ENCODE measurements around the gene DDX1.

The DDX1 gene

GRCh38 chr2:15642011-15642814, 50.5 kb downstream of the DDX1 start:
- Histone ChIP-seq H3K4me3 (no peak overlapping the region), H3K27ac (no peak overlapping the region)
- TF ChIP-seq, protein P1, sequence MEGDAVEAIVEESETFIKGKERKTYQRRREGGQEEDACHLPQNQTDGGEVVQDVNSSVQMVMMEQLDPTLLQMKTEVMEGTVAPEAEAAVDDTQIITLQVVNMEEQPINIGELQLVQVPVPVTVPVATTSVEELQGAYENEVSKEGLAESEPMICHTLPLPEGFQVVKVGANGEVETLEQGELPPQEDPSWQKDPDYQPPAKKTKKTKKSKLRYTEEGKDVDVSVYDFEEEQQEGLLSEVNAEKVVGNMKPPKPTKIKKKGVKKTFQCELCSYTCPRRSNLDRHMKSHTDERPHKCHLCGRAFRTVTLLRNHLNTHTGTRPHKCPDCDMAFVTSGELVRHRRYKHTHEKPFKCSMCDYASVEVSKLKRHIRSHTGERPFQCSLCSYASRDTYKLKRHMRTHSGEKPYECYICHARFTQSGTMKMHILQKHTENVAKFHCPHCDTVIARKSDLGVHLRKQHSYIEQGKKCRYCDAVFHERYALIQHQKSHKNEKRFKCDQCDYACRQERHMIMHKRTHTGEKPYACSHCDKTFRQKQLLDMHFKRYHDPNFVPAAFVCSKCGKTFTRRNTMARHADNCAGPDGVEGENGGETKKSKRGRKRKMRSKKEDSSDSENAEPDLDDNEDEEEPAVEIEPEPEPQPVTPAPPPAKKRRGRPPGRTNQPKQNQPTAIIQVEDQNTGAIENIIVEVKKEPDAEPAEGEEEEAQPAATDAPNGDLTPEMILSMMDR (IDR thresholded peaks at IDR 0.05) = no peak
- DNase-seq (ENCODE audit: low spot score) = no peak

DNA sequence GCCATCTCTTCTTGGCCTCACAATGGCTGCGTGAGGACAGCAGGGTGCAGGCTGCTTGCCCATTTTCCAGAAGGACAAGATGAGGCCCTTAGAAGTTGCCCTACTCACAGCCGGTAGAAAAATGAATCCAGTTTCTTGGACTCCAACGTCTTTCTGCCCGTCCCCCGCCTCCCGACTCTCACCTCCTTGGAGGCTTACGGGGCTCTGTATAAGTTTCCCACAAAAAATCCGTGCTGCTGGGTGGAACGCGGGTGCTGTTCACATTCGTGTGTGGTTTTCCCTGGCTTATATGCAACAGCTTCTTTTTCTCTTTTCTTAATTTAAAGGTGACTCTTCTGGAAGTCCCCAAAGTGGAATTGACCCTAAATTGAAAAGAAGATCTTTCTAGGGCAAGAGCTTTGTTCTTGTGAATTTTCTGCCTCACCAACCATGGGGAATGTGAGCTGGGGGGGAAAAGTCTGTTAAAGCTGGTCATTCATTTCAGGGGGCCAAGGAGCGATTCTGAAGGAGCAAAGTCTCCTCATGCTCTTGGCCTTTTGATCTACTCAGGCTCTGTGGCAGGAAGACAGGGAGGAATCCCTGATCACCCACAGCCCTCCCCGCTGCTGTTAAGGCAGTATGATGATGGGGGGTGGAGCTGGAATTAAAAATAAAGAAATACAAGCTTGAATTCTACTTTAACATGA, 51.3 kb downstream of the DDX1 start:
- TF ChIP-seq, protein P1 (IDR thresholded peaks at IDR 0.05) = no peak
- no peak overlapping the region for H3K27ac ChIP-seq
- no peak overlapping the region for H3K4me3 ChIP-seq
- DNase-seq (ENCODE audit: low spot score) = no peak

GRCh38 chr2:15643791-15644585, 52.3 kb downstream of the DDX1 start:
- TF ChIP-seq, protein P1 (IDR thresholded peaks at IDR 0.05) = no peak
- H3K27ac ChIP-seq = no peak overlapping the region
- no peak for DNase-seq (ENCODE audit: low spot score)
- H3K4me3 ChIP-seq = no peak overlapping the region

- Histone ChIP-seq H3K4me3 (no peak overlapping the region), H3K27ac (no peak overlapping the region)
- TF ChIP-seq, protein P1 (IDR thresholded peaks at IDR 0.05) = no peak
- no peak for DNase-seq (ENCODE audit: low spot score)
Measured at GRCh38 chr2:15645300-15645699, 53.6 kb downstream of the DDX1 start.

DNA sequence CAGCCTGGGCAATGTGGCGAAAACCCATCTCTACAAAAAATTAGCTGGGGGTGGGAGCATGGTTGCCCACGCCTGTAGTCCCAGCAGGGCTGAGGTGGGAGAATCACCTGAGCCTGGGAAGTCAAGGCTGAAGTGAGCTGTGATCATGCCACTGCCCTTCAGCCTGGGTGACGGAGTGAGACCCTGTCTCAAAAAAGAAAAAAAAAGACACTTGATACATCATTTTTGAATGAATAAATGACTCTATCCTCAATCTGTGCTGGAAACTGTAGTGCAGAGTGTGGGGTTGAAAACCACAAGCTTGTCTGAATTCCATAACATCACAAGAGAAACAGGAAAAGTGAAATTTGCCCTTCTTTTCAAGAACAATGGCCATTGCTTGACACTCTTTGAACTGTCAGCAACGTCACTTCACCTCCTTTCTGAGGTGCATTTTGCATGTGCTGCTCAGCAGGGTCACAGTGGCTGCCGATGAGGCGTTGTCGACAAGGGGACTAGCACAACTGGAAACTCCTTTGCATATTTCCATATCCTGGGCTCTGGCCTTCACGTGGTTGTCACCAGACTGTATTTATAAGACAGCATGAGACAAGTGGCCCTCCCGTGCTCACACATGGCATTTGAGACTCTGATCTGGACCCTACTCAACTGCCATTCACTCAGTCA, 54.2 kb downstream of the DDX1 start:
- no peak for DNase-seq (ENCODE audit: low spot score)
- no peak overlapping the region for H3K4me3 ChIP-seq
- TF ChIP-seq, protein P1 (IDR thresholded peaks at IDR 0.05) = no peak
- no peak overlapping the region for H3K27ac ChIP-seq

GRCh38 chr2:15646661-15647060, 55.0 kb downstream of the DDX1 start:
- DNase-seq (ENCODE audit: low spot score) = no peak
- H3K4me3 ChIP-seq = no peak overlapping the region
- H3K27ac ChIP-seq = no peak overlapping the region
- TF ChIP-seq, protein P1 (IDR thresholded peaks at IDR 0.05) = no peak

Measured in coronary artery (tissue), 2 donors.